ENCODE data around the gene TGM4. TPM values are rescaled to one million over a fixed set of nuclear protein-coding genes. Genes with fewer than 3 reads are reported as not detected.
A peak's percentile ranks its signal among the peaks of the same experiment; 100 is the strongest.

Gene TGM4
- total and polyA plus RNA-seq, 2 donors from 2014 or later: not detected

GRCh38 chr3:44915702-44916438 lies 41.5 kb downstream of the TGM4 start:
- Histone ChIP-seq H3K27ac (ENCODE audit: low read depth in 2 of 2, low read length in 2 of 2) (no peak overlapping the region), H3K9ac (ENCODE audit: low read length in 3 of 3) (no peak overlapping the region), H3K4me3 (ENCODE audit: low read length in 3 of 3) (no peak overlapping the region), H3K27me3 (ENCODE audit: control insufficient read depth, insufficient read depth, low read length) (no peaks in the 10 kb centered on the region), H3K4me1 (ENCODE audit: control insufficient read depth in 2 of 3, insufficient read depth in 2 of 3, low read depth in 1 of 3, low read length in 3 of 3) (no peaks in the 10 kb centered on the region), H3K36me3 (ENCODE audit: control insufficient read depth in 2 of 3, insufficient read depth in 3 of 3, low read length in 3 of 3) (peaks cover 0 to 3% (median 0%) of the 10 kb centered on the region in 3 donors), H3K9me3 (ENCODE audit: control insufficient read depth in 2 of 3, insufficient read depth in 1 of 3, low read length in 3 of 3) (no peaks in the 10 kb centered on the region)
- intact Hi-C loops (cut with DNase I): no loop called here
- FAIRE-seq: no peak
- TF ChIP-seq, protein P1, sequence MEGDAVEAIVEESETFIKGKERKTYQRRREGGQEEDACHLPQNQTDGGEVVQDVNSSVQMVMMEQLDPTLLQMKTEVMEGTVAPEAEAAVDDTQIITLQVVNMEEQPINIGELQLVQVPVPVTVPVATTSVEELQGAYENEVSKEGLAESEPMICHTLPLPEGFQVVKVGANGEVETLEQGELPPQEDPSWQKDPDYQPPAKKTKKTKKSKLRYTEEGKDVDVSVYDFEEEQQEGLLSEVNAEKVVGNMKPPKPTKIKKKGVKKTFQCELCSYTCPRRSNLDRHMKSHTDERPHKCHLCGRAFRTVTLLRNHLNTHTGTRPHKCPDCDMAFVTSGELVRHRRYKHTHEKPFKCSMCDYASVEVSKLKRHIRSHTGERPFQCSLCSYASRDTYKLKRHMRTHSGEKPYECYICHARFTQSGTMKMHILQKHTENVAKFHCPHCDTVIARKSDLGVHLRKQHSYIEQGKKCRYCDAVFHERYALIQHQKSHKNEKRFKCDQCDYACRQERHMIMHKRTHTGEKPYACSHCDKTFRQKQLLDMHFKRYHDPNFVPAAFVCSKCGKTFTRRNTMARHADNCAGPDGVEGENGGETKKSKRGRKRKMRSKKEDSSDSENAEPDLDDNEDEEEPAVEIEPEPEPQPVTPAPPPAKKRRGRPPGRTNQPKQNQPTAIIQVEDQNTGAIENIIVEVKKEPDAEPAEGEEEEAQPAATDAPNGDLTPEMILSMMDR (IDR thresholded peaks at IDR 0.05; ENCODE audit: borderline replicate concordance, extremely low read depth, insufficient read depth): no peak
- DNase-seq: peak in 1 of 5 donors; percentile 11

DNA sequence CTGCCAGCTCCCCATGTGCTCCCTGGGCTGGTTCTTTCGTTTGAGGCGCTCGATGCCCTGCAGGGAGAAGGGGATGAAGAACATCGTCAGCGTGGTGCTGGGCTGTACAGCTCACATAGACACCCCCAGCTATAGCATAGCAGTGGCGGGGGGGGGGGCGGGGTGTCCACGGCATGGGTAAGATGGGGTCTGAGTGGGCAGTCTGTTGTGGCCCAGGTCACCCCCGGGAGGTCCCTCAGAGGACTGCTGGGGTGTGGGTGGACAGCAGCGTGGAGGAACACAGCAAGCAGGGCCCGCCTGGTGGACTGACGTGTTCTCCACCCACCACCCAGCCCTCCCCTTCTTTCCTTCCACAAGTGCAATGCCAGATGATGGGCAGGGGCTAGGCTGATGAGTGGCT lies 43.7 kb downstream of the TGM4 start:
- H3K9me3 ChIP-seq (ENCODE audit: control insufficient read depth in 2 of 3, insufficient read depth in 1 of 3, low read length in 3 of 3): no peaks in the 10 kb centered on the region
- no peak overlapping the region for H3K9ac ChIP-seq (ENCODE audit: low read length in 3 of 3)
- H3K4me1 ChIP-seq (ENCODE audit: control insufficient read depth in 2 of 3, insufficient read depth in 2 of 3, low read depth in 1 of 3, low read length in 3 of 3): no peaks in the 10 kb centered on the region
- no peak for DNase-seq
- peaks cover 0 to 7% (median 0%) of the 10 kb centered on the region in 3 donors for H3K36me3 ChIP-seq (ENCODE audit: control insufficient read depth in 2 of 3, insufficient read depth in 3 of 3, low read length in 3 of 3)
- H3K27me3 ChIP-seq (ENCODE audit: control insufficient read depth, insufficient read depth, low read length): no peaks in the 10 kb centered on the region
- H3K4me3 ChIP-seq (ENCODE audit: low read length in 3 of 3): no peak overlapping the region
- TF ChIP-seq, protein P1 (IDR thresholded peaks at IDR 0.05; ENCODE audit: borderline replicate concordance, extremely low read depth, insufficient read depth): no peak
- intact Hi-C loops (cut with DNase I): no loop called here
- no peak for FAIRE-seq
- H3K27ac ChIP-seq (ENCODE audit: low read depth in 2 of 2, low read length in 2 of 2): no peak overlapping the region

GRCh38 chr3:44918581-44918980 lies 44.2 kb downstream of the TGM4 start:
- FAIRE-seq: no peak
- H3K4me3 ChIP-seq (ENCODE audit: low read length in 3 of 3): no peak overlapping the region

More at GRCh38 chr3:44918581-44918980, 44.2 kb downstream of the TGM4 start:
- intact Hi-C loops (cut with DNase I): no loop called here
- DNase-seq: no peak
- Histone ChIP-seq H3K9me3 (ENCODE audit: control insufficient read depth in 2 of 3, insufficient read depth in 1 of 3, low read length in 3 of 3) (no peaks in the 10 kb centered on the region), H3K36me3 (ENCODE audit: control insufficient read depth in 2 of 3, insufficient read depth in 3 of 3, low read length in 3 of 3) (peaks cover 0 to 7% (median 0%) of the 10 kb centered on the region in 3 donors), H3K9ac (ENCODE audit: low read length in 3 of 3) (no peak overlapping the region), H3K4me1 (ENCODE audit: control insufficient read depth in 2 of 3, insufficient read depth in 2 of 3, low read depth in 1 of 3, low read length in 3 of 3) (no peaks in the 10 kb centered on the region), H3K27ac (ENCODE audit: low read depth in 2 of 2, low read length in 2 of 2) (no peak overlapping the region), H3K27me3 (ENCODE audit: control insufficient read depth, insufficient read depth, low read length) (no peaks in the 10 kb centered on the region)
- TF ChIP-seq, protein P1 (IDR thresholded peaks at IDR 0.05; ENCODE audit: borderline replicate concordance, extremely low read depth, insufficient read depth): no peak

Measured in kidney (tissue), 14 donors.